Measurements from ENCODE around the gene PDLIM5.

PDLIM5 gene

DNA sequence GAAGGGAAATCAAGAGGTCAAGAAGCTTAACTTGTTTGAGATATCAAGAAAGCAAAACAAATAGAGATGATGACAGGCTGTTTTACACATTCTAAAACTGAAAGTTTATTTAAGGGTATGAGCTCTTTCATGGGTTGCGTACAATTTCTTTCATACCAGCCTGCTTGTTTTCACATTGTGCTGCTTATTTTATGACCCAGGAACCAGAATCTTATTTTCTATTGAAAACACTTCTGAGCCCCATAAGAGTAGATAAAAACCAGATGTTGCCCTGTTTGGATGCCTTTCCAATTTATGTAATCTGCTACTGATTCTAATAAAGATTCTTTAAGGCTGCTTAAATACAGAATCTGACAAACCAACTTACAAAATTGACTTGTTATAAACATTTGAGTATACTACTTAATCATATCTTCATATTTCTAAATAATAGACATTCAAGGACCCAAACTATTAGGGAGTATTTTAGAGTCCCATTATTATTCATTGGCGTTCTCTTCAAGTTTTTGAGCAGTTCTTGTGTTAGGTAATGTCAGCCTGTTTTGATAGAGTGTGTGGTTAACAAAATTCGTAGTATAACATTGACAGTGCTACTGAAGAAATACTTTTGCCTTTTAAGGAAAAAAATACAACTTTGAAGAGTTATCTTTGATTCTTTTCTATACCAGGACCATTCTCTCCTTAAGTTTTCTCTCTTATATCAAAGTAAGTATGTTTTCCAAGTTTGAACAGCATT lies 74.4 kb downstream of the PDLIM5 start:
- DNase-seq (ENCODE audit: low read depth in 1 of 2, low spot score in 1 of 2) = no peak

- DNase-seq (ENCODE audit: low read depth in 1 of 2, low spot score in 1 of 2) = no peak
These were observed 76.0 kb downstream of the PDLIM5 start for GRCh38 chr4:94527556-94528233.

DNA sequence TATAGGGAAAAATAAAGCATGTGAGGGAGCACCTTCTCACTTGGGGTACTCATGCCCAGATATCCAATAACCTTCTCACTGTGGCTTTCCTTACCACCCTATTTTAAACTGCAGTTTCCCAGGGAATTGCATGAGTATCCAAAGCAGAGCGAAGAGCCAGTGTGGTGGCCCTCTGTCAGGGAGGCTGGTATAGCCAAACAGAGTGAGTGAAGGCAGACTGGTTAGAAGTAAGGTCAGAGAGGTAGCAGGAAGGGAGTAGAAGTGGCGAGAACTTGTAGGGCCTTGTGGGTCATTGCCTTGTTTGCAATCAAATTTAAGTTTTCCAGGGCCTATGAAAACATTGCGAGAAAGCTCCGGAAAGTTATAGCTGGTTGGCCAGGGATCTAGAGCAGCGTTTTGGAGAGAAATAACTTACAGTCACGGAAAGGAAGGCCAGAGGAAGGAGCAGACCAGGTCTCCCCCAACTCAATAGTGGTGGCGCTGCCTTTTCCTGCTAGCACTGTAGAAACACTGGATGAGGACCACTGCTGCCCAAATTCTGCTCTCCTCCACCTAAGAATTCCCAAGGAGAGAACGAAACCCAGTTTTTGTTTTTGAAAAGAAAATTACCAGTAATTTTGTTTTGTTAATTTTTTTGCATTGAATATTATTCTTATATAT lies 77.2 kb downstream of the PDLIM5 start:
- DNase-seq (ENCODE audit: low read depth in 1 of 2, low spot score in 1 of 2) = no peak

DNA sequence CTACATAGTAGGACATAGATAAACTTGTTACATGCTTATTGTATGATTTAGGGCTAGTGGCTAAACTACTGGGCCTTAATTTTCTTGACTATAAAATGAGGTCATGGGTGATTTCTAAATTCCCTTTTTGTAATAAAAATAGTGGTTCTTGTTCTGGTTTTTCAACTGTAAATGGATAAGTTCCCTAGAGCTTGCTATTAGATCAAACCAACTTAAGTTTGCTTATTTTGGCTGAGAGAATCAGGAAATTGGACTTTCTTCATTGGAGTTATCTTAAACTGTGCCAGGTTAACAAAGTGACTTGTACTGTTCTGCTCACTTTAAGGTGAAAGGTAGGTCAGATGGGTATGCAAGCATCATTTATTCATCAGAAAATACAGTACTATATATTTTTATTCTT lies 78.3 kb downstream of the PDLIM5 start:
- no peak for DNase-seq (ENCODE audit: low read depth in 1 of 2, low spot score in 1 of 2)

DNA sequence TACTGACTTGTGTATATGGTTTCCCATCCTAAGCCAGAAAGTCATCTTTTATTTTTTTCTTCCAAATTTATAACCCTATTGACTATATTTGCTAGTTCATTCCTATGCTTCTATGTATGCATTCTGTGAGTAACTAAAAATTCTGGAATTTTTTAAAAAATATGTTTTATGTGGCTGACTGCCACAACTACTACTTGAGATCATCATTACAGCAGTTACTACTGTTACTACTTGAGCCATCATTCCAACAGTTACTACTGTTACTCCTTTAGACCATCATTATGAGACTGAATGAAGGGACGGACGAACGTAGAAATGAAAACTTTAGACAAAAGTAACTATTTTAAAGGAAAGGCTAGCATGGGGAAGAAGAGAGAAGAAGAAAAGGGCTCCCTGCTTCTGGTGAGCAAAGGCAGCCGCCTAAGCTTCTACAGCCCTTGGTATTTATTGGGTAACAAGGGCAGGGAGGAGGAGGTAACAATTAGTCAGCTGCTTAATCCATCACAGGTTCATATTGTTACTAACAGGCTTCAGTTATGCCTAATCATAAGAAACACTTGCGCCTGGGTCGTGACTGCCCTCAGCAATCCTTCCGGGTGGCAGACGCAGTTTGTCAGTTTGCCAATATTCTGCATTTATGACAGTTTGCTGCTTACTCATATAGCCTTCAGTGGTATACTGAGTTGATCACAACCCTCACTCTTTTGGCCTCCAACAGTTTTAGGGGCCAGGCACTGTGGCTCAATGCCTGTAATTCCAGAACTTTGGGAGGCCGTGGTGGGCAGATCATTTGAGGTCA lies 80.4 kb downstream of the PDLIM5 start:
- no peak for DNase-seq (ENCODE audit: low read depth in 1 of 2, low spot score in 1 of 2)

- DNase-seq (ENCODE audit: low read depth in 1 of 2, low spot score in 1 of 2) = no peak
These were observed 81.9 kb downstream of the PDLIM5 start for GRCh38 chr4:94533405-94534223.

DNA sequence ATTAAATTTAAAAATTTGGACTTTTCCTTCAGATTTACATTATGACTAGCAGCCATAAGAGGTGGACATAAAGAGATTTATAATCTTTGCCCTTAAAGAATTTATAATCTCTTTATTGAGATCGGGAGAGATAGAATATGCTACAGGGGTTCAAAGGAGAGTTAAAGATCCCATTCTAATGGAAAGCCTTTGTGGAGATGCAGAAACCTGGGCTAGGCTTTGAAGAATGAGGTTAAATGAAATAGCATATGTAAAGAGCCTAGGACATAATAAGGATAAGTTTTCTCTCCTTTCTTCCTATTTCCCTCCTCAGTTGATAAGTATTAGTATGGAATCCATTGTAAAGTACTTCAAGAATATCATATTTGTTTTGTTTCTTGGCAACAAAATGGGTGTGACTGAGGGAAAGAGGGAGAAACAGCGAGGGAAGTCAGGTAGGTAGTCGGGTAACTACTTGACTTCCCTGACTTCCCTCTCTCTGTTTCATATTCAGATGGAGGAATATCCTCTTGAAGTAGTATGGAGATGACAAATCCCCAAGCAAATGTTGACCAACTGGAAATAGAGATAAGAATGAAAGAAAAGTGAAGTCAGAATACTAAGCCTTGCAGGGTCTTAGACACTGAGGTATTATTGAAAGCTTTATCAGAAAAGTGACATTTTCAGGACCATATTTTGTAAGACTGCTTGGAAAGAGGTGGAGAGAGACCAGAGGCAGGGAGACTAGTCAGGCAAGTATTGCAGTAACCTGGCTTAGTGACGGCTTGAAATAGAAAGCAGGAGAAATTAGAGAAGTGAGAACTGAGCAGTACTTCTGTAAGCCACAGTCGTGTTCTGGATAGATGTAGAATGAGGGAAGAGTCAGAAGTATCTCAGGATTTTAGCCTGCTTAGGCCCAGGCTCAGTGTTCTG lies 82.9 kb downstream of the PDLIM5 start:
- no peak for DNase-seq (ENCODE audit: low read depth in 1 of 2, low spot score in 1 of 2)

GRCh38 chr4:94536049-94536448 lies 84.3 kb downstream of the PDLIM5 start:
- DNase-seq (ENCODE audit: low read depth in 1 of 2, low spot score in 1 of 2) = no peak

GRCh38 chr4:94536649-94537469 lies 85.1 kb downstream of the PDLIM5 start:
- DNase-seq (ENCODE audit: low read depth in 1 of 2, low spot score in 1 of 2) = no peak

- DNase-seq (ENCODE audit: low read depth in 1 of 2, low spot score in 1 of 2) = no peak
These were observed 86.3 kb downstream of the PDLIM5 start for GRCh38 chr4:94537921-94538628.

DNA sequence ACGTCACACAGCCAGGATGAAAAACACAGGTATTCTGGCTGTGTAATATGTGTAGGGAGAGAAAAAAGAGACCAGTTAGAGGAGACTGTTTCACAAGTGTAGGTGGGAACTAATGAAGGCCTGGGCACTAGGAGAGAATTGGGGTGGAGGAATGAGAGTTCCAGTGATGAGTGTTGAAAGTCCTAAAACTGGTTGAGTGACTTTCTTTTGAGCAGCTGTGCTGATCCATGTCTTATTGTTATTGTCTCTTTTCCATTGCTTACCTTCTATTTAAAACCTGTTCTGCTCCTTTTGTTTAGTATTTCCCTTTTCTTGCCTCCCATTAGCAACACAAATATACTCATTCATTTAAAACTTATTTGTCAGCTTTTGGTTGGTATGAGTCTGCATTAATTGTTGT lies 88.7 kb downstream of the PDLIM5 start:
- DNase-seq (ENCODE audit: low read depth in 1 of 2, low spot score in 1 of 2) = no peak

- no peak for DNase-seq (ENCODE audit: low read depth in 1 of 2, low spot score in 1 of 2)
These were observed 93.1 kb downstream of the PDLIM5 start for GRCh38 chr4:94544811-94545210.

DNA sequence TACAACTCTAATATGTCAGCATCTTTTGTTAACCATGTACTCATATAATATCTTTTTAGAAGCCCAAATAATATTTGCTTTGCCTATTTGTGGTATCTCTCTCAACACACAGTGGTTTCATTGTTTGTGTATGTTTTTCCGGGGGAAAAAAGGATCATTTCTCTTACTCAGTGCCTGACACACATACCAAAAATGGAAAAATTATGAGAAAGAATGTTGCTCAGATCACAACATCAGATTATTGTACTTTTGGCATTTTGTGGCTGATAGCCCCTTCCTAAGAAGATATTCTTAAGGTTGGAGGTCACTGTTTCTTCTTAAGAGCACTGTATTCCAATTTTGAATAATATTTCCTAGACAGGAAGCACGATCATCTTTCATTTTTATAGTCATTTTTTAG lies 93.6 kb downstream of the PDLIM5 start:
- DNase-seq (ENCODE audit: low read depth in 1 of 2, low spot score in 1 of 2) = no peak

DNA sequence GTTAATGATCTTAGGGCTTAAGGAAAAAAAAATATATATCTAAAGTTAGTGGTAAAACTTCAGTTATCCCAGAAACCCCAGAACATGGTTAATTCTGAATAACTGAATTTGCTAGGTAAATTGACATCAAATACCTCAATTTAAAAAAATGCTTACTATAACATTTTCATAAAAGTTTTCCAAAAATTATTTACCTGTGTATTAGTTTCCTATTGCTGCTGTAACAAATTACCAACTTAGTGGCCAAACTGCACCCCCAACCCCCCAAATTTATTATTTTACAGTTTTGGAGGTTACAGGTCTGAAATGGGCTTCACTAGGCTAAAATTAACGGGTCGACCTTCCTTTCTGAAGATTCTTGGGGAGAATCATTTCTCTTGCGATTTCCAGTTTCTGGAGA lies 95.2 kb downstream of the PDLIM5 start:
- no peak for DNase-seq (ENCODE audit: low read depth in 1 of 2, low spot score in 1 of 2)

- no peak for DNase-seq (ENCODE audit: low read depth in 1 of 2, low spot score in 1 of 2)
These were observed 96.8 kb downstream of the PDLIM5 start for GRCh38 chr4:94548571-94548970.

DNA sequence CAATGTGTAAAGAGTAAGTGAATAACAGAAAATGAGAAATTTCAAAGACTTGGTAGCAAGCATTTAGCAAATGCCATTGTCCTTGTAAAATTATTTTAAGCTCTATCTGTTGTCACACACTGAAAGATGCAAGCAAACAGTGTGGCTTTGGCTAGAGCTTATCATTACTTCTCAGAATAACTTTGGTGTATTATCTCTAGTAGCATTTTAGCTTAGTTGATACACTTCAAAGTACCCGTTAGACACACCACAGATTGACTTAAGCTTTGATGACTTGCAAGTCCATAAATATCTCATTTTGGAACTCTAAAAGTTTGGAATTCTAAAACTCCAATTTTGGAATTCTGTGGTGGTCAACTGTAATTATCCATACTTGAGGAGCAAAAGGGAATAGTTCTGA lies 98.6 kb downstream of the PDLIM5 start:
- DNase-seq (ENCODE audit: low read depth in 1 of 2, low spot score in 1 of 2) = no peak

DNA sequence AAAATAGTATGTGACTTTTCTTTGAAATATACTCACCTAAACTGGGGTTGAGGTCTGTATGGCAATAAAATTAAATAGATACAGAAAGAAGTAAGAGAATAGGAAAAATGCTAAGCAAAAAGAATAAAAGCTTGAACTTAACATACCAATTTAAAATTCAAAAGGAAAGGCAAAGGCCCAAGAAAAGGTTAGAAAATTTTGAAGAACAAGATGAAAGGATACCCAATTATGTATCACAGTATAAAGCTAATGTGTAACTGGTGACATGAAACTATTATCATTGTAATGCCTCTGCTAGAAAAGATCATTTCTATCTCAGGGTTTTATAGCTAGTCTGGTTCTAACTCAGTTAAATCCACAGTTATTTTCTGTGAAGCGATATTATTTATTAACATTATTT lies 99.1 kb downstream of the PDLIM5 start:
- no peak for DNase-seq (ENCODE audit: low read depth in 1 of 2, low spot score in 1 of 2)

Measured in activated CD4-positive, alpha-beta T cell treated with anti-CD3 and anti-CD28 coated beads, Interleukin-2, amount 50 U/mL, for 24 hours (primary cell).